ENCODE data around the gene SPCS3. TPM values are rescaled to one million over a fixed set of nuclear protein-coding genes. Genes with fewer than 3 reads are reported as not detected.

Gene SPCS3
- total RNA-seq, 4 donors from 2014 or later: 37.9 to 160 (median 115) TPM

DNA sequence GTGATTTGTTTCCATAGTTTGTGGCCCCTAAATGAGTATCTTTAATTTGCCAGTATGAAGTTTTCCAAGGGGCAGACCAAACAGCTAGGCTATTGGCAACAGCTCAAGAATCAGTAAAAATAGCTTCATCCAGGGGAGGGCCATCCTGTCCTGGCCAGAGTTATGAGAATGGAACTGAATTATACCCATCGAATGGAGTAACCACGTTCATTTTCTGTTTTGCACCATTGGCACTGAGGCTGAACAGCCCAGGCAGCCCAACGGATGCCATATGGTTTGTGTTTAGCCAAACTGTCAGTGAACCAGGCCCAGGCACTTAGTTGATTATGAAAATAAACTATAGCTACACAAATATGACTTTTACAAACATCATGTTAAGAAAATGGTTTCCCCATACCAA lies 33.0 kb upstream of the SPCS3 start:
- no peaks in the 10 kb centered on the region for H3K9me3 ChIP-seq
- no peak overlapping the region for H3K4me3 ChIP-seq
- no peak for TF ChIP-seq POLR2A (IDR thresholded peaks at IDR 0.05)
- TF ChIP-seq, protein P1, sequence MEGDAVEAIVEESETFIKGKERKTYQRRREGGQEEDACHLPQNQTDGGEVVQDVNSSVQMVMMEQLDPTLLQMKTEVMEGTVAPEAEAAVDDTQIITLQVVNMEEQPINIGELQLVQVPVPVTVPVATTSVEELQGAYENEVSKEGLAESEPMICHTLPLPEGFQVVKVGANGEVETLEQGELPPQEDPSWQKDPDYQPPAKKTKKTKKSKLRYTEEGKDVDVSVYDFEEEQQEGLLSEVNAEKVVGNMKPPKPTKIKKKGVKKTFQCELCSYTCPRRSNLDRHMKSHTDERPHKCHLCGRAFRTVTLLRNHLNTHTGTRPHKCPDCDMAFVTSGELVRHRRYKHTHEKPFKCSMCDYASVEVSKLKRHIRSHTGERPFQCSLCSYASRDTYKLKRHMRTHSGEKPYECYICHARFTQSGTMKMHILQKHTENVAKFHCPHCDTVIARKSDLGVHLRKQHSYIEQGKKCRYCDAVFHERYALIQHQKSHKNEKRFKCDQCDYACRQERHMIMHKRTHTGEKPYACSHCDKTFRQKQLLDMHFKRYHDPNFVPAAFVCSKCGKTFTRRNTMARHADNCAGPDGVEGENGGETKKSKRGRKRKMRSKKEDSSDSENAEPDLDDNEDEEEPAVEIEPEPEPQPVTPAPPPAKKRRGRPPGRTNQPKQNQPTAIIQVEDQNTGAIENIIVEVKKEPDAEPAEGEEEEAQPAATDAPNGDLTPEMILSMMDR (IDR thresholded peaks at IDR 0.05): no peak
- H3K27me3 ChIP-seq: no peaks in the 10 kb centered on the region
- H3K4me1 ChIP-seq: no peaks in the 10 kb centered on the region
- intact Hi-C loops (cut with DNase I; ENCODE audit: low total_unique reads): no loop called here
- DNase-seq: no peak
- H3K27ac ChIP-seq: no peak overlapping the region
- H3K36me3 ChIP-seq: no peaks in the 10 kb centered on the region

DNA sequence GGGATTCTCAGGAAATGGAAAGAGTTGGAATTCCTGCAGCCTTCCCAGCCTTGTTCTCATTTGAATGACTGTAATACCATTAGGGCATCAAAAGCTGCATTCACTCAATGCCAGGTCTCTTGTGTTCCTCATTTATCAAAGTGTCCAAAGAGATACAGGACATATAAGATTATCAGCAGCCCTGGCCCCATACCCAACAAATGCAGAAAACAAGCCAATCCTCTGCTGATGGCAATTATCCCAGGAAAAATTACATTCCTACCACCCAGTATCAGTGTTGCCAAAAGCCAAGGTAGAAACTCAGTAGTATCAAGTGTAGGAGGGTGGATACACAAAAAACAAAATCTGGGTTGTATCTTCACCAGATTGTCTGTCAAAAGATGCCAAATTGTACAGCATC lies 32.2 kb upstream of the SPCS3 start:
- H3K36me3 ChIP-seq: no peaks in the 10 kb centered on the region
- no peaks in the 10 kb centered on the region for H3K27me3 ChIP-seq
- H3K4me1 ChIP-seq: no peaks in the 10 kb centered on the region
- no peak overlapping the region for H3K27ac ChIP-seq
- no peak for DNase-seq
- H3K4me3 ChIP-seq: no peak overlapping the region
- H3K9me3 ChIP-seq: no peaks in the 10 kb centered on the region
- TF ChIP-seq POLR2A (IDR thresholded peaks at IDR 0.05): no peak
- TF ChIP-seq, protein P1 (IDR thresholded peaks at IDR 0.05): no peak
- intact Hi-C loops (cut with DNase I; ENCODE audit: low total_unique reads): no loop called here

DNA sequence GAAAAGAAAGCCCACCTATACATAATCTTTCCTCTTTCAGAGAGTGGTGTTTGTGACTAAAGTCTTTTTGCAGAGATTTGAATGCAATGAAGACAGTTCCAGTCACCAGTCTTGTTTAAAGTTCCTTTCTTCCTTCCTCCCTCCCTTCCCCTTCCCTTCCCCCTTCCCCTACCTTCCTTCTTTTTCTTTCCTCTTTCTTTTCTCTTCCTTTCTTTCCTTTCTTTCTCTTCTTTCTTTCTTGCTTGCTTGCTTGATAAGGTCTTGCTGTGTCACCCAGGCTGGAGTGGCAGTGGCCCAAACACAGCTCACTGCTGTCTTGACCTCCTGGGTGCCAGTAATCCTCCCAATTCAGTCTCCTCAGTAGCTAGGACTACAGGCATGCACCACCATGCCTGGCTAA lies 31.7 kb upstream of the SPCS3 start:
- Histone ChIP-seq H3K4me1 (no peaks in the 10 kb centered on the region), H3K36me3 (no peaks in the 10 kb centered on the region), H3K27me3 (no peaks in the 10 kb centered on the region), H3K27ac (no peak overlapping the region), H3K4me3 (no peak overlapping the region), H3K9me3 (no peaks in the 10 kb centered on the region)
- no peak for TF ChIP-seq POLR2A (IDR thresholded peaks at IDR 0.05)
- TF ChIP-seq, protein P1 (IDR thresholded peaks at IDR 0.05): no peak
- DNase-seq: no peak
- intact Hi-C loops (cut with DNase I; ENCODE audit: low total_unique reads): no loop called here

DNA sequence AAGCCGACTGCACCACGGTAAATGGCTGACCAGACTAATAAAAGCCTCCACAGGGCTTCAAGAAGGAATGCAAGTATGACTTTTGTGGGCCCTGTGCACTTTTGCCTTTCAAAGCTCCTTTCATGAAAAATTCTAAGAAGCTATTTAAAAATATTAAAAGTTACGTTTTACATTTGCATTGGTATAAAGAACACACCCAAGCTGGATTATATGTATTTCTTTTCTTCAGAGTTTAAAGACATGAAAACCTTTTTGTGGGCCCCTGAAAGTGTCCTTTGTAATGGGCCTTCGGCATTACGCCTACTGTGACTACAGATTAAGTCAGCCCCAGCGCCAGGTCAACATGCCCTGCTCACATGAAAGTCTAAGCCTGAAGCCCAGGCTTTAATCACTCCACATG lies 30.2 kb upstream of the SPCS3 start:
- Histone ChIP-seq H3K27me3 (no peaks in the 10 kb centered on the region), H3K27ac (no peak overlapping the region), H3K36me3 (no peaks in the 10 kb centered on the region), H3K4me3 (no peak overlapping the region), H3K9me3 (no peaks in the 10 kb centered on the region), H3K4me1 (no peaks in the 10 kb centered on the region)
- DNase-seq: no peak
- TF ChIP-seq, protein P1 (IDR thresholded peaks at IDR 0.05): no peak
- no peak for TF ChIP-seq POLR2A (IDR thresholded peaks at IDR 0.05)
- intact Hi-C loops (cut with DNase I; ENCODE audit: low total_unique reads): no loop called here

DNA sequence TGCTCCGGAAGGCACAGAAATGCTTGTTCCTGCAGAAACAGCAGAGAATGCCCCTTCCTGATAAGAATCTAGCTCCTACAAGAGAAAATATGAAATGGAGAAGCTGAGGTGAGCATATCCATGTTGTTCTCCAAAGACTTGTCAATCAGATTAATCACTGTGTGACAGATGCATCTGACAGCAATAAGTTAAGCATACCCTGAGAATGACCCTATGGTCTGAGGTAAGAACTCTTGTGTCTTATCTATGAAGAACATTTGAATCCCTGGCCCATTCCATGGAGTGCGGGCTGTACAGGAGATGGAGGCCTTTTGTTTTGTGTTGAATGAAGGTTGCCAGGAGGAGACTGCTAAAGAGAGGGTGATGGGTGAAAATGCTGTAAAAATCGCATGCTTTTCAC lies 29.2 kb upstream of the SPCS3 start:
- intact Hi-C loops (cut with DNase I; ENCODE audit: low total_unique reads): no loop called here
- no peak for DNase-seq
- H3K27ac ChIP-seq: no peak overlapping the region
- no peaks in the 10 kb centered on the region for H3K9me3 ChIP-seq
- no peaks in the 10 kb centered on the region for H3K27me3 ChIP-seq
- H3K4me1 ChIP-seq: no peaks in the 10 kb centered on the region
- H3K36me3 ChIP-seq: no peaks in the 10 kb centered on the region
- no peak overlapping the region for H3K4me3 ChIP-seq
- no peak for TF ChIP-seq POLR2A (IDR thresholded peaks at IDR 0.05)
- TF ChIP-seq, protein P1 (IDR thresholded peaks at IDR 0.05): no peak

Data from uterus (tissue), 4 donors.